Right renal pelvis (tissue), 4 donors: ENCODE data around the gene GP1BB. TPM values are rescaled to one million over a fixed set of nuclear protein-coding genes. Genes with fewer than 3 reads are reported as not detected.

ENCODE experiments used
- DNase-seq, 4 donors: peaks; one replicate each; pipeline ENCODE4 v3.0.0-alpha.2; 2013; ENCODE audit warnings: low read depth in 4 of 4, low spot score in 3 of 4, missing footprints in 1 of 4
- polyA plus RNA-seq, 4 donors: library from polyadenylated mRNA; unstranded; fragments of 120-200 nt; gene quantifications; one replicate each; pipeline ENCODE4 v1.2.1, GENCODE V29; 2013; ENCODE audit not compliant: insufficient read length in 4 of 4

The GP1BB gene
- polyA plus RNA-seq, 4 donors: 4.1 to 5.9 (median 4.7) TPM

GRCh38 chr22:19713650-19714311 is 9.6 kb upstream of the GP1BB start:
- no peak for DNase-seq

- DNase-seq: no peak
Observed at GRCh38 chr22:19714312-19715187, 8.8 kb upstream of the GP1BB start, which contains the start of gene SEPTIN5. TSS of gene SEPTIN5 (plus strand) at chr22:19714503. CDS start at chr22:19714589, 86 bp downstream.

- no peak for DNase-seq
Observed at GRCh38 chr22:19715188-19715930, 8.0 kb upstream of the GP1BB start.

- DNase-seq: no peak
Observed at GRCh38 chr22:19716041-19716828, 7.1 kb upstream of the GP1BB start.

- DNase-seq: no peak
Observed at GRCh38 chr22:19716829-19717105, 6.6 kb upstream of the GP1BB start.

GRCh38 chr22:19717181-19717580 is 6.2 kb upstream of the GP1BB start:
- no peak for DNase-seq

GRCh38 chr22:19717691-19718455 is 5.5 kb upstream of the GP1BB start:
- peak in 3 of 4 donors; percentile 54 to 73 (median 54) for DNase-seq

GRCh38 chr22:19718456-19719049 is 4.8 kb upstream of the GP1BB start:
- DNase-seq: no peak

- DNase-seq: no peak
Observed at GRCh38 chr22:19719050-19719482, 4.3 kb upstream of the GP1BB start.

GRCh38 chr22:19719488-19720021 is 3.8 kb upstream of the GP1BB start:
- no peak for DNase-seq

- DNase-seq: no peak
Observed at GRCh38 chr22:19720150-19720827, 3.0 kb upstream of the GP1BB start.

- no peak for DNase-seq
Observed at GRCh38 chr22:19720999-19721329, 2.4 kb upstream of the GP1BB start.

GRCh38 chr22:19721330-19722177 is 1.8 kb upstream of the GP1BB start:
- no peak for DNase-seq

- no peak for DNase-seq
Observed at GRCh38 chr22:19722178-19722981, 959 bp upstream of the GP1BB start.

GRCh38 chr22:19722982-19723231 is 432 bp upstream of the GP1BB start:
- no peak for DNase-seq

GRCh38 chr22:19723983-19724827 is 866 bp downstream of the GP1BB start:
- DNase-seq: no peak
